HTR-8/SVneo (cell line): ENCODE results near the gene DOCK4.

Experiments used
- DNase-seq: peaks from one replicate; pipeline ENCODE4 v3.0.0; 2011; ENCODE audit warnings: low spot score, mixed read lengths; ENCODE audit not compliant: insufficient read length
- FAIRE-seq: peaks from 2 replicates; lab custom pipeline; 2011; peaks lifted over from hg19 to GRCh38; lab: Jason Lieb, UNC

DOCK4 gene

DNA sequence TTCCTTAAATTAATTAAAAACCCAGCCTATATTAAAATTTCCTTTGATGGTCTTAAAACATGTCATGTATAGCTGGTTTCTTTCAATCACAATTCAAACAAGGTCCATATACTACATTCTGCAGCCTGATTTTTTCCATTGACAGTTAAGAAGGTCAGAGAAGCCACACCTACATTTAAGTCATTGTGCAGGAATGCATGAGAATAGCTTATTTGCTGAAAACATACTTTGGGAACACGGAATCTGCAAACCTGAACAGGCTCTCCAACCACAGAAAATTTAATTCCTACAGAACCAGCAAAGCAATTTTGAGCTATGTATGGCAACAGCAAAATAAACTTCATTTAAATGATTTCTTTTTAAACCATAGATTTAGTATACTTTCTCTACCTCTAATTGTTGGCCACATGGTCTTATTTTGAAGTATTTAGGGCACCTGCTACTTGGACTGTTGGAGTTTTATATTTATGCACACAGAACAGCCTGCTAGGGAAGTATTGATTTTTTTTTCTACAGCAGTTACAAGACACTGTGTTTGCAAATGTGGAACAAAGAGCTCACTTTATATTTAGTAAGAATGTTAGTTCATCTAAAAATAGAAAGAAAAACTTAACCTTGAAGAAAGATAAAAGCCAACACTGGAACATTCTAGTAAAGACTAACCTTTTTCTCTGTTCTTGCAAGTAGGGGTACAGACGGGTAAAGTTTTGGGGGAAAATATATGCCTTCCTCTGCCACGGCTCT is 403.0 kb downstream of the DOCK4 start:
- FAIRE-seq (no peak), DNase-seq (no peak)

DNA sequence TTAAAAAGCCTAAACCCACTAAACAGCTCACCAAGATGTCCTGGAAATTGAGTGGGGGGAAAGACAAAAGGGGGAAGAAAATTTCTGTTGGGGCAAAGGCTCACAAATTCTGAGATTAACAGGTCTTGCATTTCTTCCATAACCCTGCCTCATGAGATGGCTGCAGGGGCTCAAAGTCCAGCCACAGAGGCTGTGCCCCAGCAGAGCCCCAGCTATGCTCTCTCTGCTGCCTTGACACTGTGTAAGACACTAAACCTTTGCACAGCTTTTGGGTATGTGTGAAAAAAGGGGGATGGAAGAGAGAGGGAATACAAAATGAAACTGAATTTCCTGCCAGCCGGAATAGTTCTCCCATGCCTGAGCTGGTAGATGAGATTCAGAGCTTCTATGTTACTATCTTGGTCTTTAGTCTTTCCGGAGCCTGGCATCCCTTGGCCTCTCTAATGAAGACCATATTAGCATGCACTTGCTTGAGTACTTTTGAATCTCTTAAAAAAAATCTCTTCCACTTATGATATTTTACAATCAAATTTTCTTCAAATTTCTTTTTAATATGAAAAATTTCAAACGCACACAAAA is 403.9 kb downstream of the DOCK4 start:
- FAIRE-seq (no peak), DNase-seq (no peak)

DNA sequence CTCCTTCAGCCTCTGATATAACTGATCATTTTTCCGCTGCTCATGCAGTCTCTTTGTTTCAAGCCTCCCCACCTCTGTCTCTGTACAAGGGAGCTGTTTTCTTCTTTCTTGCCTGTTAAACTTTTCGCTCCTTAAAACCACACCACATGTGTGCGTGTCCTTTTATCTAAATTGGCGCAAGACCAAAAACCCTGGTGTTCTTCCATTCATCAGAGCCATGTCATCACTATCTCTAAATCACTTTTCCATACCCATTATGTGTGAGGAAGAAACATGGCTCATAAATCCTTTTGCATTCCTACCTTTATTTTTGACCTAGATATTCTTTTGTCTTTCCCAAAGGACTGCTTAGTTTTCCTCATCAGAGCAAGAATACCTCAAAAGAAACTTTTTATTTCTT is 404.9 kb downstream of the DOCK4 start:
- FAIRE-seq (no peak), DNase-seq (no peak)

DNA sequence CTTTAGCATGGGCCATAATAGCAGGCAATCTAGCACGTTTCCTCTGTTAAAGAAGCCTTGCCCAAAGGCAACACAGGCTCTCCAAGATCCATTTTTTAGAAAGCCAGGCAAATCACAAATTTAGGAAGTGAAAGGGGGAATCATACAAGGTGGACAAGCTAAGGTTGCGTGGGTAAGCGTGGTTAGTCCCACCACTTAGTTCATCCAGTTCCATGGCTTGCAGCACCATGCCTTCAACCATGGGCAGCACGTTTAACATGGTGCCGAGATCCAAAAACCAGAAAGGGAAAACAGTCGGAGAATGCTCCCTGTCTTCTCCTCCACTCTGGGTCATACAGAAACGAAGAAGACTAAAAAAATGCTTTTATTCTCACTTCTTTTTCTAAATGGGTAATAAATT is 409.5 kb downstream of the DOCK4 start:
- FAIRE-seq (no peak), DNase-seq (no peak)

DNA sequence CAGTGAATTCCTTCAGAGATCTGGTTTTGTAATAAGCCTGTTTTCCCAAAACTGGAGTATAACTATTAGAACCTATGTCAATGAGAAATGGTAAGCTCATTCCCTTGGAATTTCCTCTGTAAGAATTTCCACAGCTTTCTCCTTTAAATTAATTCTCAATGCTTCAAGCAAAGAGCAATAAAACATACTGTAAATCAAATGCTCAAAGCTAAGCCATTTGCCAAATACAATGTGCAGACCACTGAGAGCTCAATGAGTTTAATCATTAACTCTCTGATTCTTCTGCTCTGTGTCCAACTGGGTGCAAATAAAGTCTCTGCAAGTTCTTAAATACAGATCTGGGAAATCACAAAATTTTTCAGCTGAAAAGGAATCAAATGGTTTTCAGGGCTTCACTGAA is 416.3 kb downstream of the DOCK4 start:
- FAIRE-seq (no peak), DNase-seq (no peak)

DNA sequence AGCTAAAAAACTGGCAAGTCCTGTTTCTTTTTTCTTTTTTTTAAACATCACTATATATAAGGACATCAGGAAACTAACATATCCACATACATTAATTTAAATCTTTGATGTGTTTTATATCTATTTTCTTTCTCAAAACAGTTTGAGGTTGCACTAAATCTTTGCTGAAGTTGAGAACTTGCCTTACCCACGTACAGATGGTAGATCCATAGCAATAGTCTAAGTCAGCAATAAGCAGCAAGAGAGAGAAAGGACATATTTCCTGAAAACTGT is 417.2 kb downstream of the DOCK4 start:
- FAIRE-seq = no peak

DNA sequence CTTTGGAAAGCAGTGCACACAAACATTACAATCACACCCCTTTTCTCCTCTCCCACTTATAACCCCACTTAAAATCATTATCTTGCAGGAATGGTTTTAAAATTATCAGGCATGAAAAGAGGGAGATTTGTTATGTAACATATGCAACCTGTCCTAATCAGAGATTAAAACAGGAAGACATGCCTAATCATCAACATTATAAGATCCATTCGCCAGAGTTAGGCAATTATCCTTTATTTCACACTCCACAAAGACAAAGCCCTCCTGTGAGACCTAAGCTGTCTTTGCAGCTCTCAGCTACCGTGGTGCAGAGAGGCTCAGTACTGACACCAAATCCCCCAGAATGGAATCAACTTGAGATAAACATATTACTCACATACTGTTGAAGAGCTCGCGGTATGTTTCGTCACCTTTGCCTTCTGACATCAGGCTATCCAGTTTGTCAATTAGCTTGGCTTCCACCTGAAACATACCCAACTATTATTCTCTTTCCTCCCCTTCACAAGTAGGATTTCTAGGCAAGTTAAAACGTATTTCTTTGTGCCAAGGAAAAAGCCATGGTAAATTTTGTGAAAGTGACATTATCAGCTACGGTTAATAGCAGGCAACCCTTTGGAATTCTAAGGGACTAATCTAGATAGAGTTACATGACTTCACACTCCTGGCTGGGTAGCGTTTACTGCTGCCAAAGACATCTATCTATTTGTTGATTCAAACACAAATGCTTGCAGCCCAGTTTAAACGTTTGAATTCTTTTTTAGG is 417.7 kb downstream of the DOCK4 start:
- FAIRE-seq = no peak
- no peak for DNase-seq

More for the DNA sequence above, 417.2 kb downstream of the DOCK4 start:
- DNase-seq = no peak

DNA sequence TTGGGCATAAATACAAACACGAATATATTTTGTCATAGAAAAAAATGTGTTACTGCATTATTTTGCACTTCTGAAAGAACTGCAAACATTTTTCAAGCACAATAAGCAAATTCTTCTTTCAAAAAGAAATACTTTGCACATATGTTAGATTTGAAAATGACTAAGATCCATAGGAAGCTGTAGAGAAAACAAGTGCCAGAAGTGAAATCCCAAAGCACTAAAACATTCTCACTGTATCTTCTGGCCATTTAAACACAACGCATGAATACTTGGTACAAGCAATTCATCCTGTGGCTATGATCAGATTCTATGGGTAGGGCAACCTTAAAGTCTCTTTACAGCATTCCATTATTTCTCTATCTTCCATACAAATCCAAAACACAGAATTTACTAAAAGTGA is 418.5 kb downstream of the DOCK4 start:
- FAIRE-seq = no peak

DNA sequence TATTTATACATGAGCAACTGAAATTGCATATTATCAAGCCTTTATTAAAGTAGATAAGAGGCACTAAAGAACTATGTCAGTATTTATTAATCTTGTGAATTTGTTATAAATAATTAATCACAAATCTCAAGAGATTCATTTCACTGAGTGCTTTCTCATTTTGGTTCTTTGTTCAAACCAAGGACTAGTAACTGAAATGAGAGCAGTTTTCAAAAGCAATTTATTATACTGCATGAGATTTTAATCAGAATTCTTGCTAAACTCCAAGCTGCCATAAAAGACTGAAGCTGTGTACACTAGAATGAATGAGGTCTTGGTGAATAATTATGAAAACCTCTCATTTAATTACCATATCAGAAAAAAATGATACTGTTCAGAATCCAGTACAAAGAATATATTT is 419.1 kb downstream of the DOCK4 start:
- FAIRE-seq = no peak
- no peak for DNase-seq

More for the DNA sequence above, 418.5 kb downstream of the DOCK4 start:
- DNase-seq = no peak

DNA sequence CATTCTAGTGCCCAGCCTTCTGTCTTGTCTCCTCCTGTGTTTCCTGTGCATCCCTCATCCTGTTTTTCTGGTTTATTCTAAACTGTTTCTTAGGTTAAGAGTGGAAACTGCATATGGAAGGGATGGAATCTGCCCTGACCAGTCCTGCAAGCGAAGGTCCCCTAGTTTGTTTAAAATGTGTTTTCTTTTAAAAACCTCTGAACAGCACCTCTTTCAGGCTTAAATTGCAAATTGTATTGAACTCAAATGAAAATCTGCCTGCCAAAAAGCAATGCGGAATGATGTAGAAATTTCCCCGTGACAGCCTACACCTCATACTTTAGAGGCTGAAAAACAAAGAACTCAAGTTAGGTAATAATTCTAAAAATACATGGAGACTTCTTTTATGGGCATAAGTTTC is 421.1 kb downstream of the DOCK4 start:
- FAIRE-seq = no peak
- no peak for DNase-seq

DNA sequence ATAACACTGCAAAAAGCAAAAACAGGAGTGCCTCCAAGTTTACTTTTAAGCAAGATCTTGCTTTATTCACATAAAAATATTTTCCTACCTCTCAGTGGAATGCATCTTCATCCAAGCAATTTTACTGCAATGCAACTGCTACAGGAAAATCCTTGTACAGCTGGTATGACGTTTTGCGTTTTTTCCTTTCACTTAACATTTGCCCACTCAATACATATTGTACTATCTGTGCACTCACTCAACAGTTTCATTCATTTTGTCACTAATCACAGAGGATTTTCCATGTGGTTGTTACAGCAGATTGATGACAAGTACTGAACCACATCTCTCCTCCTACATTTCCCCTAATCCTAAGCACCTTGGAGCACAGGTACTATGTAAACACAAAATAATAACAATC is 421.9 kb downstream of the DOCK4 start:
- no peak for DNase-seq
- FAIRE-seq = no peak

DNA sequence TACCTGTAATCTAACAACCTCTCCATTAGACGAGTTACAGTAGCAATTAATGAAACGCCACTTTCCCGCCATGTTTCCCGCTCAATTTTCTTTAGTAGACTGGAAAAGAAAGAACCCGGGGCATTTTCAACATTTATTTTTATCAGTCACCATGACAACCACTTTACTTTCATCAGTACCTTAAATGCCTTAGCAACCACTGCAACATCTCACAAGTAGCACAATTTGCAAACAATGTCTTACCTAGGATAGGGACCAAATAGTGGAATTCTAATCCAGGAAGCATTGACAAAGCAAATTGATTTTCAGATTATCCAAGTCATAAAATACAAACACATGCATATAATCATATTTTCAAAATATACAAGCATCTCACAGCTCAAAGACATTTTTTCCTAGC is 422.3 kb downstream of the DOCK4 start:
- no peak for FAIRE-seq

DNA sequence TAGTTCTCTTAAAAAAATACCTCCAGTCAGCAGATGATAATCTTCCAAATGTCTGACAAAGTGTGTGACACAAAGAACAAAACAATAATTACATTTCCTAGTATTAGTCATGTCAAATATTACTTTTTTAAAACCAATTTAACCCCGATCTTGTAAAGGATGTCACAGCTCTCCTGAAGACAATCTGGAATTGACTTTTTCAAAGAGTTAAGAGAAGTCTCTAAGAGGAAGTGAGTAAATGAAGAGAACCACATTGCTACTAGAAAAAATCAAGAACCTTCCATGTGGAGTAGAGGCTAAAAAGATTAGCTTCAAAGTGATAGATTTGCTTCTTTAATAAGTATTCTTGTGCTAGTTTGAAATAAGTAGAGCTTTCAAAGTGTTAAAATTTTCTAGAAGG is 425.7 kb downstream of the DOCK4 start:
- DNase-seq = no peak
- no peak for FAIRE-seq

More for the DNA sequence above, 422.3 kb downstream of the DOCK4 start:
- no peak for DNase-seq

DNA sequence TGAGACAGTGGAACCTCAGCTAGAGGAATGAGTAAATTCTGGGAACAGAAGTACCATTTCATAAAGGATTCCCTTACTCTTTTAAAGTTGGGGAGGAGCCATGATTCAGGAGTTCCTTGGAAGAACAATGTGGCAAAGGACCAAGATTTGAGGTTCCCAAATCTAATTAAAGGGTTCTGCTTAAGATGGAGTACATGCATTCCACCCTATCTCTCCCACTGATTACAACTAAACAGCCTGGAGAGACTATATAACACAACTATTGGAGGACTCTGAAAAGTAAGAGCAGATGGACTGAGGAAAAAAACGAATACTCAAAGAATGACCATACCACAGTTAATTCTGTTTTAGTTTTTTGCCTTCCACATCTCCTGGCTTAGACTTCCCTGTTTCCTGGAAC is 431.0 kb downstream of the DOCK4 start:
- no peak for FAIRE-seq
- DNase-seq = no peak

DNA sequence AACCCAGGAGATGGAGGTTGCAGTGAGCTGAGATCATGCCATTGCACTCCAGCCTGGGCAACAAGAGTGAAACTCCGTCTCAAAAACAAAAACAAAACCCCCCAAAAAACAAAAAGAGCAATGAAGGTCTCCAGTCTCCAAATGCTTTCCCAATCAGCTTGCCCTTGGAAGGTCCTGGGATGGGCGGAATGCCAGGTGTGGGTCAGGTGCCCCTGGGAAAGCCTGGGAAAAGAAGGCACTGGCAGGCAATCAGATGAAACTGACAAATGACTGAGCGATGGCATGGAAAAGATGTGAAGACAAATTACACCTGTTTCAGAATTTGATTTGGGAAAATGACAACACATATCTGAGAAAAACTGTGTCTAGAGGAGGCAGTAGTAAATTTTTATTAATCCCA is 433.5 kb downstream of the DOCK4 start:
- DNase-seq = no peak
- no peak for FAIRE-seq

DNA sequence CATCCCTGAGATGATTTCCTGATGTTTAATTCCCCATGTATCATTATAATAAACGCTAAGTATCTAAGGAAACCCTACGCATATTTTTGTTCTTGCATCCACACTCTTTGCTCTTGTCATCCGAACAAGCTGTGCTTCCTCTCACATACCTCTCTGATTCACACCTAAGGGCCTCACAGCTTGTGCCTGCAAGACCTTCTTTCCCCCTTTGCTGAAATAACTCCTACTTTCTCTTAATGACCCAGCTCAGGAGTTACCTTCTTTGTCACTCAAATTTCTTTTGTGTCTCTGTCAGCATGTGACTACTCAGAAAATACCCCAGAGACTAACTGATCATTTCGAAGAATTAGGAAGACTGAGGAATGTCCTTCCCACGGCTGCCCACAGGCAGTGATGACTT is 434.6 kb downstream of the DOCK4 start:
- FAIRE-seq (no peak), DNase-seq (no peak)

DNA sequence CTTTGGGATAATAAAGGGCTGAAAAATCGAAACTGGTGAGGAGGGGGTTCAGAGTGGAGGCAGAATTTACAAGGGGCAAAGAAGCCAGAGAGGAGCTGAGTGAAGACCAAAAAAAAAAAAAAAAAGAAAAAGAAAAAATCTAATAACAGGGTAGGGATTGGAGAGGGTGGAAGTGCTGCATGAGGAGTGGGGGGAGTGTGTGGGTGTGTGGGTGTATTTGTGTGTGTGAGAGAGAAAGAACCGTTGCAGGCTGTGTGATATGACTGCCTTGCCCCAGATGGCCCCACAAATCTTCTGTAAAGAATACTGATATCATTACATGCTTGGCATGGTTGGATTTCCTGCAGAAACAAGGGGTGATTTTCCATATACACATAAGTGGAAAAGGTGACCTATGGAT is 436.1 kb downstream of the DOCK4 start:
- DNase-seq (no peak), FAIRE-seq (no peak)

DNA sequence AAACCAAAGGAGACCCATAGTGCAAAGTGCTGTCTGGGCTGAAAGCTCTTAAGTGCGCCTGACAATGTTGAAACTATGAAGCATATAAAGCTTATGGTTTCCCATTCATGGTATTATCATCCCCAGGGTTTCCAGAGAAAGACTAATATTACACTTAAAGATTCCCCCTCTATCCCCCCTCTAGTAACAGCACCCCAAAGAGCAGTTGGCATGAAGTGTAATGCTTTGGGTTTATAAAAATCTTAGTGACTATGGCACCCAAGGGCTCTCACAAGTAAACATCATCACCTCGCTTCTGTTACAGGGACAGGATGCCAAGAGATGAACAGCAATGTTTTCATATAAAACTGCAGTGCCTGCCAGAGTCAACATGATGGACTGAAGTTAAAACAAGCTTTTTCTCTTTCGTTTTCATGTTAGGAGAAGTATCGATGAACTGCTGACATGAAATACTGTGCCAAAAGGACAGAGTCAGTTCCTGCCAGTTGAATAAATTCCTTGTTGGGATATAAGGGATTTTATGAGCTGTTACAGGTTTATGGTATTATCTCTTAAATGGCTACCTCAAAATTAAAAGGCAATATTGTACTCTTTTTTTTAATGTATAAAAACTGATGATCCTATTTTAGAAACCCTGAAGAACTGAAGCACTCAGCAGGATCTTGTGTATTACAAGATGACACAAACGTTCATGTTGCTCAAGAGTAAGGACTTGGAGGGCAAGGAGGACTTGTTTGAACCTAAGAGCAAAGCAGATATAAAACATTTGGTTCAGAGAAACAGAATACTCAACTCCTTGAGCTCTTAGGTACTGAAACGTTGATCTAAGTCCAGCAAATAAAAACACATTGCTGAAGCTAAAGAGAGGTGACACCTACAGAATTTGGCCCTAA is 440.2 kb downstream of the DOCK4 start:
- FAIRE-seq = no peak

DNA sequence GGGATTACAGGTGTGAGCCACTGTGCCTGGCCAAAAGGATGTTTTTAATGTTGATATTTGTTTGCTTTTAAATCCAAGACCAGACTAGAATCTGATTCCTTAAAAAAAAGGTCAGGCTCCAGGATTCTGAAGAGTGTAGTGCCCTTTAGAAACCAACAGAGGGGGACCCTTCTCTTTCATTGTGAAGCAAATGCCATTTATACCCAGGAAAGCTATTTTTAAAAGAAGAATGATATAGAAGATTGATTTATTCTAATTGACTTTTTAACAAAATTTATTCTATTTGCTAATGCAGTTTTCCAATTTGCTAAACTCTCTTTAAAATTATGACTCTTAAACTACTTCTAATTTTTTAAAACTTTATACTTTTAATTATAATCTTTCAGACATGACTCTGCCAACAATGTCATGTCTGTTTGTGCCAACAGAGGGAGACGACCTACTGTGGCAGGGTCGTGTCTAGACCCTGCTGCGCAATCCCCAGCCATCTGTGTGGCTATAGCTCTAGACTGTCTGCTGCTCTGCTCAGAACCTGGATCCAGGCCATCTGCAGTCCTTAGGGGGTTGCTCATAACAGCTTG is 442.9 kb downstream of the DOCK4 start:
- DNase-seq (peak; percentile 35), FAIRE-seq (no peak)

More for the DNA sequence above, 440.2 kb downstream of the DOCK4 start:
- no peak for DNase-seq

DNA sequence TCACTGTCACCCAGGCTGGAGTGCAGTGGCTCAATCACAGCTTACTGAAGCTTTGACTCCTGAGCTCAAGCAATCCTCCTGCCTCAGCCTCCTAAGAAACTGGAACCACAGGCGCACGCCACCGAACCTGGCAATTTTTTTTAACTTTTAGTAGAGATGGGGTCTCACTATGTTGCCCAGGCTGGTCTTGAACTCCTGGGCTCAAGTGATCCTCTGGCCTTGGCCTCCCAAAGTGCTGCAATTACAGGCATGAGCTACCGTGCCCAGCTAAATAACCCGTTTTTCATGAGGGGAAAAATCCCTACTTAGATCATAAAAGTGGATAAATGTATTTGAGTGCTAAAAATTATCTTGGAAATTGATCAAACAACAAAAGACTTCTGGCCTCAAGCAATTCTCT is 443.4 kb downstream of the DOCK4 start:
- FAIRE-seq = no peak

More for the DNA sequence above, 443.4 kb downstream of the DOCK4 start:
- no peak for DNase-seq
